ENCODE data around the gene SRSF12. TPM values are rescaled to one million over a fixed set of nuclear protein-coding genes. Genes with fewer than 3 reads are reported as not detected.

SRSF12 gene
- total and polyA plus RNA-seq, 4 donors: 12.1 to 28.2 (median 27.2) TPM

DNA sequence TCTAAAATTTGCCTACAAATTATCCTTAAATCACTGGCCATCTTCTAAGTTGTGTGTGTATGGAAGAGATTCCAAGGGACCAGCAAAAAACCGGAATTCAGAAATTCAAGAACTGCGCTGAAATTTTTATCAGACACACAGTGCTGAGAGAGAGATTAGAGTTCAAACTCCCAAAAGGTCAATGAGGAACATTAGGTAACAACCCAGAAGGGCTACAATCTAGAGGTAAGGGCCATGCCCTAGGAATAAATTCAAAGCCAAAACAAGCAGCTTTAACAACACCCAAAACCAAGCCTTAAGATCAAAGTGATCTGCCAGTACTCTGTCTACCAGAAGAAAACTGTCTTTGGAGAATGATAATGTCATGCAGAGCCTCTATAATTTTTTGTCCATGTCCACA lies 17.8 kb downstream of the SRSF12 start:
- Histone ChIP-seq H3K36me3 (ENCODE audit: control insufficient read depth, insufficient read depth, low read length) (peaks cover 12% of the 10 kb centered on the region), H3K4me3 (ENCODE audit: low read depth, low read length) (no peak overlapping the region), H3K9me3 (ENCODE audit: control insufficient read depth, insufficient read depth, low read length) (no peaks in the 10 kb centered on the region), H3K27ac (ENCODE audit: low read depth, low read length) (no peak overlapping the region), H3K27me3 (ENCODE audit: control insufficient read depth, insufficient read depth, low read length) (no peaks in the 10 kb centered on the region), H3K4me1 (ENCODE audit: control insufficient read depth, insufficient read depth, low read length) (no peaks in the 10 kb centered on the region)
- DNase-seq (ENCODE audit: low read depth in 4 of 6, low spot score in 6 of 6): no peak
- 100% methylated on average over 2 of the region's 2 CpGs for WGBS (ENCODE audit: insufficient coverage)

DNA sequence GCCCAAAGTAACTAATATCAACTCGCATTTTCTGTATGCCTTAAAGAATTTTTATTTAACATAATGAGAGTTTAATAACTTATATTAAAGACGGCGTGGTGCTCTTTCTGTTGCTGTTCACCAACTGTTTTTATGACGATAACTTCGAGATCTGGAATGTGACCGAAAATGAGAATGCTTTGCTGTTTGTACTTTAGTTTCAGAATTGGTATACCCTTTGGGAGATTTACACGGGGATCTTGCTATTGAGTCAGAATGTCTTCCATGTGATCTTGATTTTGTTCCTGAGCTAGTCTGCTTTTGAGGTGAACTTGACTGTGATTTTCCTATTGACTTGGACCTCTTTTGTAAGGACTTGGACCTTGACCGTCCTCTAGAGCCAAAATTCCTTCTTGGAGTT lies 19.4 kb downstream of the SRSF12 start:
- H3K4me3 ChIP-seq (ENCODE audit: low read depth, low read length): no peak overlapping the region
- peaks cover 3% of the 10 kb centered on the region for H3K36me3 ChIP-seq (ENCODE audit: control insufficient read depth, insufficient read depth, low read length)
- H3K9me3 ChIP-seq (ENCODE audit: control insufficient read depth, insufficient read depth, low read length): no peaks in the 10 kb centered on the region
- H3K27ac ChIP-seq (ENCODE audit: low read depth, low read length): no peak overlapping the region
- 98% methylated on average over 7 of the region's 8 CpGs for WGBS (ENCODE audit: insufficient coverage)
- H3K4me1 ChIP-seq (ENCODE audit: control insufficient read depth, insufficient read depth, low read length): no peaks in the 10 kb centered on the region
- H3K27me3 ChIP-seq (ENCODE audit: control insufficient read depth, insufficient read depth, low read length): no peaks in the 10 kb centered on the region
- DNase-seq (ENCODE audit: low read depth in 4 of 6, low spot score in 6 of 6): no peak

DNA sequence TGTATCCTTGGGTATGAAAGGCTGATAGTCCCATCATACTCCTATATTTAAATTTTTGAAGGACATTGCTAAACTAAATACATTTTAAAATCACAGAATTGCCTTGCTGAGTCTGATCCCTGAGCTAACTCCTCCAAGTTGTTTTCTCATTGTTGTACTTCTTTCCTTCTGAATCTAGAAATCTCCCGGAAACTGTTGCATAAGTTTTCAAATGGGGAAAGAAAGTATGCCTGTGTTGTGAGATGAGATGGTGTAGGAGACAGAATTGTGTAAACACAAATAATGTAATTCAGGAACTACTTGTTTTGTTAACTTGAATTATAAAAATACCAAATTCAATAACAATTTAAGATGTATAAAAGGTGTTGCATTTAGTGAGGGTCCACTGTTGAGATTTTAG lies 30.0 kb downstream of the SRSF12 start:
- peaks cover 18% of the 10 kb centered on the region for H3K36me3 ChIP-seq (ENCODE audit: control insufficient read depth, insufficient read depth, low read length)
- H3K4me1 ChIP-seq (ENCODE audit: control insufficient read depth, insufficient read depth, low read length): peaks cover 3% of the 10 kb centered on the region
- no peak overlapping the region for H3K4me3 ChIP-seq (ENCODE audit: low read depth, low read length)
- H3K9me3 ChIP-seq (ENCODE audit: control insufficient read depth, insufficient read depth, low read length): no peaks in the 10 kb centered on the region
- DNase-seq (ENCODE audit: low read depth in 4 of 6, low spot score in 6 of 6): no peak
- no peaks in the 10 kb centered on the region for H3K27me3 ChIP-seq (ENCODE audit: control insufficient read depth, insufficient read depth, low read length)
- WGBS (ENCODE audit: insufficient coverage): no CpG with 5 or more reads among the region's 1 CpG
- H3K27ac ChIP-seq (ENCODE audit: low read depth, low read length): no peak overlapping the region

DNA sequence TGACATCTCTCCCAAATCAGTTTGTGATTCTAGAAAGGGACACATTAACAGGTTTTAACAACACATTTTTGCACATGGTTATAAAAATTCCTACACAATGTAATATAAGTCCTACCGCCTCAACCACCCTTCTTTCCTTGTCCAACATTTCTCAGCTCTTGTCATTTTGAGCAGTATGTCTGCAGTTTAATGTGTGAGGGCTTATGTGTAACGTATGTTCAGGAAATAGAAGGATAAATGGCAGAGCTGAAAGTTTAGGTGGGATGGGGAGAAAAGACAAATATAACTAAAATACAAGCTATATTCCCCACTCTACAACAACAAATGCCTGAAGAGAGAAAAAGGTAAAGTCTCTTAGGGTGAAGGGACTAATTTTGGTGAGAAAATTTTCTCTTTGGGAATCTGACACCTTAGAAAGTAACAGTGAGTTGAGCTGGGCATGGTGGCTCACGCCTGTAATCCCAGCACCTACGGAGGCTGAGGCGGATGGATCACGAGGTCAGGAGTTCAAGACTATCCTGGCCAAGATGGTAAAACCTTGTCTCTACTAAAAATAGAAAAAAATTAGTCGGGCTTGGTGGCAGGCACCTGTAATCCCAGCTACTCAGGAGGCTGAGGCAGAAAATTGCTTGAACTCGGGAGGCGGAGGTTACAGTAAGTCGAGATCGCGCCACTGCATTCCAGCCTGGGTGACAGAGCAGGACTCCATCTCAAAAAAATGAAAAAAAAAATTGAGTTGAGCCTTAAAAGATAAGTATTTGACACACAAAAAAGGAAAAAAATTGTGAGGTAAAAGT lies 32.3 kb downstream of the SRSF12 start:
- H3K9me3 ChIP-seq (ENCODE audit: control insufficient read depth, insufficient read depth, low read length): no peaks in the 10 kb centered on the region
- H3K27ac ChIP-seq (ENCODE audit: low read depth, low read length): no peak overlapping the region
- no peaks in the 10 kb centered on the region for H3K27me3 ChIP-seq (ENCODE audit: control insufficient read depth, insufficient read depth, low read length)
- DNase-seq (ENCODE audit: low read depth in 4 of 6, low spot score in 6 of 6): no peak
- no peak overlapping the region for H3K4me3 ChIP-seq (ENCODE audit: low read depth, low read length)
- 90% methylated on average over 2 of the region's 12 CpGs for WGBS (ENCODE audit: insufficient coverage)
- H3K4me1 ChIP-seq (ENCODE audit: control insufficient read depth, insufficient read depth, low read length): peaks cover 5% of the 10 kb centered on the region
- H3K36me3 ChIP-seq (ENCODE audit: control insufficient read depth, insufficient read depth, low read length): peaks cover 19% of the 10 kb centered on the region

DNA sequence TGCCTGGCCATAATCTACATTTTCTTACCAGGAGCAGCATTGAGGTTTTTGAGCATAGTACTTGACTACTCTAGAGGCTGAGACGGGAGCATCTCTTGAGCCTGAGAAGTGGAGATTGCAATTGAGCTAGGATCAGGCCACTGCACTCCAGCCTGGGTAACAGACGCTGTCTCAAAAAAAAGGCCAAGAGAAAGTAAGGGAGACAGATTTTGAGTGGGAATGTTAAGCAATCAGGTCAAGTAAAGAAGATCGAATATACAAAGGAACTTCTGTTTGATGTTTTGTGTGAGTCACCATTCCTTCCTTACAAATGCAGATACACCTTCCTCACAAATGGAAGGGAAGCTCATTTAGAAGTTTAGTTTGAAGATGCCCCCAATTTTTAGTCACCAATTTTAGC lies 32.9 kb downstream of the SRSF12 start:
- peaks cover 5% of the 10 kb centered on the region for H3K4me1 ChIP-seq (ENCODE audit: control insufficient read depth, insufficient read depth, low read length)
- H3K9me3 ChIP-seq (ENCODE audit: control insufficient read depth, insufficient read depth, low read length): no peaks in the 10 kb centered on the region
- WGBS (ENCODE audit: insufficient coverage): 69% methylated on average over 2 of the region's 3 CpGs
- H3K27ac ChIP-seq (ENCODE audit: low read depth, low read length): no peak overlapping the region
- H3K27me3 ChIP-seq (ENCODE audit: control insufficient read depth, insufficient read depth, low read length): no peaks in the 10 kb centered on the region
- H3K4me3 ChIP-seq (ENCODE audit: low read depth, low read length): no peak overlapping the region
- DNase-seq (ENCODE audit: low read depth in 4 of 6, low spot score in 6 of 6): no peak
- H3K36me3 ChIP-seq (ENCODE audit: control insufficient read depth, insufficient read depth, low read length): peaks cover 19% of the 10 kb centered on the region

DNA sequence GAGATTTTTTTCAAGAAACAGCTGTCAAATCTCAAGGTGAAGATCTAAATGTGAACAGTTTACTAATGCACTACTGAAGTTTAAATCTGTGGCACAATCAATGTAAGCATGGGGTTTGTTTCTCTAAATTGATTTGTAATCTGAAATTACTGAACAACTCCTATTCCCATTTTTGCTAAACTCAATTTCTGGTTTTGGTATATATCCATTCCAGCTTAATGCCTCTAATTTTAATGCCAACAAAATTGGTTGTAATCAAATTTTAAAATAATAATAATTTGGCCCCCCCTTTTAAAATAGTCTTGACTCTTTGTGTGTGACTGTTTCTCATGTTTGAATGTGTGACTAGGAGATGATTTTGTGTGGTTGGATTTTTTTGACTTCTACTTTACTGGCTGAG lies 33.3 kb downstream of the SRSF12 start:
- H3K4me1 ChIP-seq (ENCODE audit: control insufficient read depth, insufficient read depth, low read length): peaks cover 5% of the 10 kb centered on the region
- peaks cover 19% of the 10 kb centered on the region for H3K36me3 ChIP-seq (ENCODE audit: control insufficient read depth, insufficient read depth, low read length)
- H3K27ac ChIP-seq (ENCODE audit: low read depth, low read length): no peak overlapping the region
- no peaks in the 10 kb centered on the region for H3K27me3 ChIP-seq (ENCODE audit: control insufficient read depth, insufficient read depth, low read length)
- H3K4me3 ChIP-seq (ENCODE audit: low read depth, low read length): no peak overlapping the region
- no peak for DNase-seq (ENCODE audit: low read depth in 4 of 6, low spot score in 6 of 6)
- no peaks in the 10 kb centered on the region for H3K9me3 ChIP-seq (ENCODE audit: control insufficient read depth, insufficient read depth, low read length)

DNA sequence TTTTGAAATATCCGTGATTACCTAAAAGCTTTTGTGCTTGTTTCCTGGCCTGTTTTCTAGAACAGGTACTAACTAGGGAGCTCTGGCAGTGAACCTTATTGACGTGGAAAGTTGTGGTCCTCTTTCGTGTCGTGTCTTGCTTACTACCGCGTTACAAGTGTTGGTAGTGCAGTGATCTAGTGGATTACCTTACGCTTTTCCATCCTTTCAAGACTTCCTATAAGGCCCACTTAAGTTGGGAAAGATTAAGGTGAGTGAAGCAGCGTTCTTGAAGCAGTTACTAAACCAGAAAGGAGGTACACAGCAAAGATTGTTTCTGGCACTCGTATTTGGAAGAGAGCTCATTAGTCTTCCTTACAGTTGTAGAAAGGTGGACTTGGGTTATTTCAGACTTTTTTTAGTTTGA lies 35.4 kb downstream of the SRSF12 start:
- H3K36me3 ChIP-seq (ENCODE audit: control insufficient read depth, insufficient read depth, low read length): peaks cover 19% of the 10 kb centered on the region
- H3K27ac ChIP-seq (ENCODE audit: low read depth, low read length): peak overlapping the region; percentile 98
- H3K4me1 ChIP-seq (ENCODE audit: control insufficient read depth, insufficient read depth, low read length): peaks cover 9% of the 10 kb centered on the region
- H3K4me3 ChIP-seq (ENCODE audit: low read depth, low read length): peak overlapping the region; percentile 99
- H3K9me3 ChIP-seq (ENCODE audit: control insufficient read depth, insufficient read depth, low read length): no peaks in the 10 kb centered on the region
- 9% methylated on average over 3 of the region's 9 CpGs for WGBS (ENCODE audit: insufficient coverage)
- no peaks in the 10 kb centered on the region for H3K27me3 ChIP-seq (ENCODE audit: control insufficient read depth, insufficient read depth, low read length)
- peak in 4 of 6 donors; percentile 11 to 43 (median 26) for DNase-seq (ENCODE audit: low read depth in 4 of 6, low spot score in 6 of 6)

DNA sequence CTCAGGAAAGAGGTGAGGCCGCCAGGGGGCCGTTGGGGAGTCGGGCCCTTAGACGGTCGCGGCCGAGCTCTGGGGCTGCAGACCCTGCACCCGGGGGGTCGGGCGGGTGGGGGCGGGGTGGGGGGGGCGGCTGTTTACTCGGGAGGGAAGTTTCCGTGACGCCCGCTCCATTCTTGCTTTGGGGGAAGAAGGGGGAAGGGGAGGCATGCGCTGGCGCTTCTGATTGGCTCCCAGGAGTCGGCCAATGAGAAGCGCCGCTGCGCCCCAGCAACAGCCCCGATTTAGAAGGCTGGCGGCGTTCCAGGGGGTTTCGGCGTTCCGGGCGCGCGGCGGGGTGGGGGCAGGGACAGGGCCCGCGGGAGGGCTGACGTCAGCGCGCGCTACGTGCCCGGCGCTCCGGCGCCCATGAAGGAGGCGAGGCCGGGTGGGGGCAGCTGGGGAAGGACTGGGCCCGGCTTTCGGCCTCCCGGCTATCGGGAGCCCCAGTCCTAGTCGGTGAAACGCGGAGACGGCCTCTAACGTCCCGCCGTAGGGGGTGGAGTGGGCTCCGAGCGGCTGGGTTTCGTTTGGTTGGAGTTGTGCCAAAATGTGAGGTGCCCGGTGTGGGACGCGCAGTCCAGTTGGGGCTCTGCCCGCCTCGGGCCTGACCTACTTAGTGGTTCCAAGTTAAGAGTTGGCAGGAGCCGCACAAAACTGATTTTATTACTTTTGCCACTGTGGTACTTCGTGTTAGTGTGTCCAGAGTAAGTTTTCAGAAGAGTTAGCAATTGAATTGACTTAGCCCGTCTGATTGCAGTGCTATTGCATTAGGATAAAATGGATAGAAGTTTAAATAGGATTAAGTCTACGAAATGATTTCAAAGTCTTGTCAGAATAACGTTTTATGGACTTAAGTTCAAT lies 36.2 kb downstream of the SRSF12 start:
- WGBS (ENCODE audit: insufficient coverage): under 1% methylated on average over 56 of the region's 69 CpGs
- peak overlapping the region; percentile 100 for H3K27ac ChIP-seq (ENCODE audit: low read depth, low read length)
- peaks cover 9% of the 10 kb centered on the region for H3K4me1 ChIP-seq (ENCODE audit: control insufficient read depth, insufficient read depth, low read length)
- H3K36me3 ChIP-seq (ENCODE audit: control insufficient read depth, insufficient read depth, low read length): peaks cover 16% of the 10 kb centered on the region
- peak; percentile 81 to 99 (median 98) for DNase-seq (ENCODE audit: low read depth in 4 of 6, low spot score in 6 of 6)
- no peaks in the 10 kb centered on the region for H3K27me3 ChIP-seq (ENCODE audit: control insufficient read depth, insufficient read depth, low read length)
- no peaks in the 10 kb centered on the region for H3K9me3 ChIP-seq (ENCODE audit: control insufficient read depth, insufficient read depth, low read length)
- H3K4me3 ChIP-seq (ENCODE audit: low read depth, low read length): peak overlapping the region; percentile 99

DNA sequence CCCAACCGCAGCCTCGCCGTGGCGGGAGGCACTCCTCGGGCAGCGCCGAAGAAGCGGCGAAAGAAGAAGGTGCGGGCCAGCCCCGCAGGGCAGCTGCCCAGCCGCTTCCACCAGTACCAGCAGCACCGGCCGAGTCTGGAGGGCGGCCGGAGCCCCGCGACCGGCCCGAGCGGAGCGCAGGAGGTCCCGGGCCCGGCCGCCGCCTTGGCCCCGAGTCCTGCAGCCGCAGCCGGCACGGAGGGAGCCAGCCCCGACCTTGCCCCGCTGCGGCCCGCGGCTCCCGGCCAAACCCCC lies 36.8 kb downstream of the SRSF12 start:
- under 1% methylated on average over 36 of the region's 36 CpGs for WGBS (ENCODE audit: insufficient coverage)
- Histone ChIP-seq H3K4me1 (ENCODE audit: control insufficient read depth, insufficient read depth, low read length) (peaks cover 9% of the 10 kb centered on the region), H3K9me3 (ENCODE audit: control insufficient read depth, insufficient read depth, low read length) (no peaks in the 10 kb centered on the region), H3K27me3 (ENCODE audit: control insufficient read depth, insufficient read depth, low read length) (no peaks in the 10 kb centered on the region), H3K36me3 (ENCODE audit: control insufficient read depth, insufficient read depth, low read length) (peaks cover 13% of the 10 kb centered on the region), H3K4me3 (ENCODE audit: low read depth, low read length) (peak overlapping the region; percentile 99), H3K27ac (ENCODE audit: low read depth, low read length) (peak overlapping the region; percentile 100)
- no peak for DNase-seq (ENCODE audit: low read depth in 4 of 6, low spot score in 6 of 6)
